CD4-positive, alpha-beta T cell treated with Interleukin-17A for 4 hours (primary cell): ENCODE measurements around the gene SNX15.
"Not testable (repeated sequence)": the region's sequence is repeated elsewhere in the genome, so short reads cannot be mapped to it uniquely, and the experiment has no call there.

ENCODE experiments used
- DNase-seq: peaks from one replicate; pipeline ENCODE4 v3.0.0-alpha.2; 2020; ENCODE audit warnings: mixed read lengths

Gene SNX15

GRCh38 chr11:65017937-65018336, 9.3 kb upstream of the SNX15 start:
- no peak for DNase-seq

- no peak for DNase-seq
Observed at GRCh38 chr11:65019824-65020223, 7.4 kb upstream of the SNX15 start.

- DNase-seq: no peak
Observed at GRCh38 chr11:65021003-65021402, 6.2 kb upstream of the SNX15 start.

GRCh38 chr11:65021509-65021908, 5.7 kb upstream of the SNX15 start:
- no peak for DNase-seq

GRCh38 chr11:65023502-65023901, 3.7 kb upstream of the SNX15 start:
- not testable (repeated sequence) for DNase-seq

GRCh38 chr11:65026810-65027209, 429 bp upstream of the SNX15 start:
- DNase-seq: no peak

GRCh38 chr11:65032216-65032615, 5.0 kb downstream of the SNX15 start:
- no peak for DNase-seq

- DNase-seq: no peak
Observed at GRCh38 chr11:65034423-65034822, 7.2 kb downstream of the SNX15 start.

GRCh38 chr11:65035579-65035978, 8.3 kb downstream of the SNX15 start:
- DNase-seq: no peak

- DNase-seq: no peak
Observed at GRCh38 chr11:65036931-65037330, 9.7 kb downstream of the SNX15 start.

GRCh38 chr11:65040520-65040846, 13.2 kb downstream of the SNX15 start:
- DNase-seq: no peak

GRCh38 chr11:65040847-65041622, 13.8 kb downstream of the SNX15 start, which contains the start of gene SAC3D1:
SAC3D1 (plus strand) TSS chr11:65041210; CDS start chr11:65041293, 83 bp downstream.
- peak; percentile 90 for DNase-seq

- no peak for DNase-seq
Observed at GRCh38 chr11:65042891-65043290, 15.7 kb downstream of the SNX15 start.

- no peak for DNase-seq
Observed at GRCh38 chr11:65043881-65044501, 16.8 kb downstream of the SNX15 start.

GRCh38 chr11:65045061-65045460, 17.8 kb downstream of the SNX15 start:
- no peak for DNase-seq

GRCh38 chr11:65045728-65046127, 18.5 kb downstream of the SNX15 start:
- no peak for DNase-seq

GRCh38 chr11:65047581-65048422, 20.6 kb downstream of the SNX15 start:
- DNase-seq: peak; percentile 54

GRCh38 chr11:65051398-65051858, 24.2 kb downstream of the SNX15 start:
- no peak for DNase-seq

GRCh38 chr11:65053827-65054508, 26.7 kb downstream of the SNX15 start:
- DNase-seq: peak; percentile 41

GRCh38 chr11:65055538-65055937, 28.3 kb downstream of the SNX15 start:
- DNase-seq: no peak

- DNase-seq: no peak
Observed at GRCh38 chr11:65056999-65057398, 29.8 kb downstream of the SNX15 start.

GRCh38 chr11:65057526-65057925, 30.3 kb downstream of the SNX15 start:
- no peak for DNase-seq

- DNase-seq: no peak
Observed at GRCh38 chr11:65058012-65058411, 30.8 kb downstream of the SNX15 start.
